Panc1 (cell line): ENCODE measurements around the gene BLCAP. TPM values are rescaled to one million over a fixed set of nuclear protein-coding genes. Genes with fewer than 3 reads are reported as not detected.

Experiments
- ATAC-seq: fragments of 200-7000 bp; cut with Tn5 transposase; 2 replicates; pipeline ENCODE4 v1.9.1; 2020; ENCODE audit warnings: mild to moderate bottlenecking, moderate library complexity
- BruUV-seq: library from RNA; stranded (reverse); fragments of 400-500 nt; replicated peaks from 2 replicates; lab custom pipeline; 2021; lab: Mats Ljungman, UMichigan
- CTCF ChIA-PET: fragments of 300-600 bp; sonication (Branson Sonifier 250); formaldehyde crosslinking; loops from one replicate; lab custom pipeline; 2022; ENCODE audit warnings: antibody characterized with exemption; lab: Charles Lee
- POLR2A ChIA-PET: fragments of 300-600 bp; sonication (Branson Sonifier 250); formaldehyde crosslinking; loops from one replicate; lab custom pipeline; 2022; ENCODE audit warnings: antibody characterized with exemption; lab: Charles Lee
- DNase-seq: peaks from one replicate; pipeline ENCODE4 v3.0.0-alpha.2; 2010; ENCODE audit warnings: low read depth, low spot score
- H3K27ac ChIP-seq: 2 replicates; pipeline ENCODE4 v1.5.1; 2011; ENCODE audit warnings: mild to moderate bottlenecking, low read length, inconsistent platforms
- H3K27me3 ChIP-seq: fragments of 200-500 bp; sonication (Bioruptor generic); 2 replicates; pipeline ENCODE4 v1.6.0; 2014; ENCODE audit warnings: low read length, inconsistent platforms; ENCODE audit not compliant: control insufficient read depth, insufficient read depth
- H3K36me3 ChIP-seq: fragments of 200-500 bp; sonication (Bioruptor generic); 2 replicates; pipeline ENCODE4 v1.5.1; 2014; ENCODE audit warnings: inconsistent platforms, mild to moderate bottlenecking, low read length, moderate library complexity; ENCODE audit not compliant: control insufficient read depth, insufficient read depth
- H3K4me1 ChIP-seq: 2 replicates; pipeline ENCODE4 v1.5.1; 2011; ENCODE audit warnings: inconsistent platforms, mild to moderate bottlenecking, low read length, moderate library complexity; ENCODE audit not compliant: control insufficient read depth, insufficient read depth
- H3K4me3 ChIP-seq, 2 experiments: 2 replicates each; pipeline ENCODE4 v1.5.1; 2011 to 2012; ENCODE audit warnings: low read depth in 2 of 2, low read length in 2 of 2, mild to moderate bottlenecking in 2 of 2, inconsistent platforms in 1 of 2, moderate library complexity in 1 of 2
- H3K9me3 ChIP-seq: fragments of 200-500 bp; sonication (Bioruptor generic); 2 replicates; pipeline ENCODE4 v1.5.1; 2014; ENCODE audit warnings: low read depth, mild to moderate bottlenecking, inconsistent platforms, low read length, moderate library complexity; ENCODE audit not compliant: control insufficient read depth, insufficient read depth
- POLR2AphosphoS5 ChIP-seq: IDR thresholded peaks from 2 replicates; pipeline ENCODE4 v1.6.1; 2012; ENCODE audit warnings: mild to moderate bottlenecking, low read depth, low read length, moderate library complexity
- REST ChIP-seq, 2 experiments: IDR thresholded peaks; 2 replicates each; pipeline ENCODE4 v1.6.1; 2011 to 2012; ENCODE audit warnings: low read depth in 2 of 2, control low read depth in 1 of 2, low read length in 1 of 2, mild to moderate bottlenecking in 1 of 2, moderate library complexity in 1 of 2; ENCODE audit not compliant: insufficient read depth in 1 of 2
- SIN3A ChIP-seq: IDR thresholded peaks from 2 replicates; pipeline ENCODE4 v1.6.1; 2012; ENCODE audit warnings: low read depth, mild to moderate bottlenecking, low read length, moderate library complexity, borderline replicate concordance; ENCODE audit not compliant: insufficient read depth
- TCF7L2 ChIP-seq: IDR thresholded peaks from 2 replicates; pipeline ENCODE4 v1.6.1; 2011; ENCODE audit warnings: mild to moderate bottlenecking, low read depth, low read length, inconsistent platforms
- in situ Hi-C: cut with HindIII; loops from 2 replicates; pipeline ENCODE4 v1.10.0; 2016; ENCODE audit warnings: low sequenced_read_pairs, low pct_unique_long_range_greater_than_20kb
- intact Hi-C: fragments of 100-400 bp; cut with micrococcal nuclease; formaldehyde crosslinking; loops from one replicate; pipeline ENCODE4 v1.10.0; 2022; ENCODE audit not compliant: unreplicated experiment
- total RNA-seq: library from RNA; stranded (reverse); gene quantifications from one replicate; pipeline ENCODE4 v1.2.1, GENCODE V29; 2021; ENCODE audit not compliant: unreplicated experiment
- TF ChIP-seq, protein P1 (sequence below): fragments of 450-650 bp; IDR thresholded peaks from 2 replicates; pipeline ENCODE4 v1.5.1; 2017; ENCODE audit warnings: mild to moderate bottlenecking

The BLCAP gene
- total RNA-seq, 1 experiment from 2014 or later, result 50.1 TPM

DNA sequence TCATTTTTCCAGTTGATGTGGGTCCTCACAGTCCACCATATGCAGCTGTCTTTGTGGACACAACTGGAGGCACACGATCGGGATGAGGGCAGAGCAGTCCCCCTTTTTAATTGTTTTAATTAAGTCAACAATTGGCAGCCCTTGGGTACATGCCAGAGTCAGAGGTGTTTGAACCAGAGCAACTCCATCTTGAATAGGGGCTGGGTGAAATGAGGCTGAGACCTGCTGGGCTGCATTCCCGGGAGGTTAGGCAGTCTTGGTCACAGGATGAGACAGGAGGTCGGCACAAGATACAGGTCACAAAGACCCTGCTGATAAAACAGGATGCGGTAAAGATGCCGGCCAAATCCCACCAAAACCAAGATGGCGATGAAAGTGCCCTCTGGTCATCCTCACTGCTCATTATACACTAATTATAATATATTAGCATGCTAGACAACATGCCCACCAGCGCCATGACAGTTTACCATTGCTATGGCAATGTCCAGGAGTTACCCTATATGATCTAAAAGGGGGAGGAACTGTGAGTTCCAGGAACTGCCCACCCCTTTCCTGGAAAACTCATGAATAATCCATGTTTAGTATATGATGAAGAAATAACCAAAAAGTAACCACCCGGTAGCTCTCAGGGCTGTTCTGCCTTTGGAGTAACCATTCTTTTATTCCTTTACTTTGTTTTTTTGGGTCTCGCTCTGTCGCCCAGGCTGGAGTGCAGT lies 31.8 kb upstream of the BLCAP start:
- Histone ChIP-seq H3K4me1 (no peaks in the 10 kb centered on the region; the same call in 1 of the 2 replicates), H3K36me3 (no peaks in the 10 kb centered on the region), H3K9me3 (no peaks in the 10 kb centered on the region), H3K4me3 (no peak overlapping the region), H3K27ac (no peak overlapping the region), H3K27me3 (peaks cover 2% of the 10 kb centered on the region; the same call in 1 of the 2 replicates)
- intact Hi-C loops, result loop anchor here (10.0 kb wide), 1 partner anchor 355 kb away; no protein-coding TSS in a partner anchor
- in situ Hi-C loops, result no loop called here
- CTCF ChIA-PET, result no interaction called here
- POLR2A ChIA-PET, result no interaction called here
- DNase-seq (no peak), ATAC-seq (no peak)
- no TSS peak for BruUV-seq
- TF ChIP-seq POLR2AphosphoS5 (no peak), TCF7L2 (no peak), SIN3A (no peak), REST (IDR thresholded peaks at IDR 0.05; ENCODE audit: insufficient read depth in 1 of 2, low read depth in 2 of 2, low read length in 1 of 2) (no peak)
- TF ChIP-seq, protein P1, sequence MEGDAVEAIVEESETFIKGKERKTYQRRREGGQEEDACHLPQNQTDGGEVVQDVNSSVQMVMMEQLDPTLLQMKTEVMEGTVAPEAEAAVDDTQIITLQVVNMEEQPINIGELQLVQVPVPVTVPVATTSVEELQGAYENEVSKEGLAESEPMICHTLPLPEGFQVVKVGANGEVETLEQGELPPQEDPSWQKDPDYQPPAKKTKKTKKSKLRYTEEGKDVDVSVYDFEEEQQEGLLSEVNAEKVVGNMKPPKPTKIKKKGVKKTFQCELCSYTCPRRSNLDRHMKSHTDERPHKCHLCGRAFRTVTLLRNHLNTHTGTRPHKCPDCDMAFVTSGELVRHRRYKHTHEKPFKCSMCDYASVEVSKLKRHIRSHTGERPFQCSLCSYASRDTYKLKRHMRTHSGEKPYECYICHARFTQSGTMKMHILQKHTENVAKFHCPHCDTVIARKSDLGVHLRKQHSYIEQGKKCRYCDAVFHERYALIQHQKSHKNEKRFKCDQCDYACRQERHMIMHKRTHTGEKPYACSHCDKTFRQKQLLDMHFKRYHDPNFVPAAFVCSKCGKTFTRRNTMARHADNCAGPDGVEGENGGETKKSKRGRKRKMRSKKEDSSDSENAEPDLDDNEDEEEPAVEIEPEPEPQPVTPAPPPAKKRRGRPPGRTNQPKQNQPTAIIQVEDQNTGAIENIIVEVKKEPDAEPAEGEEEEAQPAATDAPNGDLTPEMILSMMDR, result no peak

GRCh38 chr20:37558779-37559178 lies 31.1 kb upstream of the BLCAP start:
- Histone ChIP-seq H3K4me3 (no peak overlapping the region), H3K27ac (no peak overlapping the region), H3K36me3 (no peaks in the 10 kb centered on the region), H3K27me3 (peaks cover 2% of the 10 kb centered on the region; the same call in 1 of the 2 replicates), H3K4me1 (no peaks in the 10 kb centered on the region; the same call in 1 of the 2 replicates), H3K9me3 (no peaks in the 10 kb centered on the region)
- ATAC-seq (no peak; the same call in 1 of the 2 replicates), DNase-seq (no peak)
- no TSS peak for BruUV-seq
- ChIA-PET POLR2A (no interaction called here), CTCF (no interaction called here)
- intact Hi-C loops (no loop called here), in situ Hi-C loops (no loop called here)
- no peak for TF ChIP-seq POLR2AphosphoS5
- TF ChIP-seq TCF7L2, result no peak

DNA sequence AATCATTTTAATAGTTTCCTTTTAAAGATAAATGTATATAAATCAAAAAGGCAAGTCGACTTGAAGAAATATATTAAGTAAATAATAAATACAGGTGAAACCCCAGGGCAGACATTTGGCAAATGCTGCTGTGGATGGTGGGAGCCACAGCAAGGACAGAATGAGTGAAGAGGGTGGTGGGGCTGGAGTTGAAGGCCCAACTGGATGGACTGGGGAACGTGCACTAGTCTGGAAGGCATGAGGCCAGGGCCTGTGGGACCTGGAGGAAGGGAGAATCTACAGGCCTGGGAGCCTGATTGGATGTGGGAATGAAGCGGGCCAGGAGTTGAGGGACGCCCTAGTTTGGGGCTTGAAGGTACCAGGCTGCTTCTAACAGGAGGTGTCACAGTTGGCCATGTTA lies 30.6 kb upstream of the BLCAP start:
- Histone ChIP-seq H3K27ac (no peak overlapping the region), H3K4me3 (no peak overlapping the region), H3K27me3 (no peaks in the 10 kb centered on the region; the same call in 1 of the 2 replicates), H3K9me3 (no peaks in the 10 kb centered on the region), H3K4me1 (no peaks in the 10 kb centered on the region), H3K36me3 (no peaks in the 10 kb centered on the region)
- in situ Hi-C loops, result no loop called here
- ChIA-PET CTCF (no interaction called here), POLR2A (no interaction called here)
- no peak for ATAC-seq
- TF ChIP-seq, protein P1, result no peak
- TF ChIP-seq SIN3A (no peak), TCF7L2 (no peak), POLR2AphosphoS5 (no peak), REST (IDR thresholded peaks at IDR 0.05; ENCODE audit: insufficient read depth in 1 of 2, low read depth in 2 of 2, low read length in 1 of 2) (no peak)
- intact Hi-C loops, result no loop called here
- BruUV-seq, result no TSS peak
- DNase-seq, result no peak
